Mesodermal cell (in vitro differentiated cells): ENCODE measurements around the gene LIN7C.

Experiments used
- H3K27ac ChIP-seq: 2 replicates; pipeline ENCODE4 v1.7.0; 2013; ENCODE audit warnings: mild to moderate bottlenecking, low read depth, low read length, moderate library complexity; ENCODE audit not compliant: severe bottlenecking
- H3K36me3 ChIP-seq: 2 replicates; pipeline ENCODE4 v1.7.1; 2013; ENCODE audit warnings: mild to moderate bottlenecking, low read length, moderate library complexity; ENCODE audit not compliant: control insufficient read depth, insufficient read depth
- H3K4me1 ChIP-seq: one replicate; pipeline ENCODE4 v1.7.1; 2013; ENCODE audit warnings: mild to moderate bottlenecking, low read length; ENCODE audit not compliant: insufficient read depth, control insufficient read depth, poor library complexity, severe bottlenecking
- H3K4me3 ChIP-seq: 2 replicates; pipeline ENCODE4 v1.7.0; 2013; ENCODE audit warnings: low read length, control low read depth, mild to moderate bottlenecking; ENCODE audit not compliant: insufficient read depth, poor library complexity, severe bottlenecking; ENCODE audit errors: extremely low read depth
- H3K9me3 ChIP-seq: 2 replicates; pipeline ENCODE4 v1.7.1; 2013; ENCODE audit warnings: mild to moderate bottlenecking, low read length, moderate library complexity; ENCODE audit not compliant: control insufficient read depth
- WGBS, 2 experiments: methylation state at CpG; one replicate each; pipeline ENCODE4 v1.1.5; 2013; ENCODE audit warnings: missing lambda C conversion rate in 2 of 2; ENCODE audit not compliant: insufficient coverage in 2 of 2; 5-methylcytosine and 5-hydroxymethylcytosine counted together

Gene LIN7C

DNA sequence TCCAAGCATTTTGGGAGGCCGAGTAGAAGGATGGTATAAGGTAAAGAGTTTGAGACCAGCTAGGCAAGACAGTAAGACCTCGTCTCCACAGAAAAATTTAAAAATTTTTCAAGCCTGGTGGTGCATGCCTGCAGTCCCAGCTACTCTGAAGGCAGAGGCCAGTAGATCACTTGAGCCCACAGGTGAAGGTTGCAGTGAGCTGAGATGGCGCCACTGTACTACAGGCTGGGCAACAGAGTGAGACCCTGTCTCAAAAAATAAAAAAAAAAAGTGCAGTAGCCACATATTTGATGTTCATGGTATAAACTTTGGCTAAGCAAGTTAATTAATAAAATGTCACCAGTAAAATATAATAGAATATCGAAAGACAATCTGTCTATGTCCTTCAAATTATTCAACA, 60.9 kb downstream of the LIN7C start:
- H3K4me1 ChIP-seq, result peaks cover 5% of the 10 kb centered on the region
- no peak overlapping the region for H3K27ac ChIP-seq
- peaks cover 18% of the 10 kb centered on the region for H3K36me3 ChIP-seq
- WGBS, 2 experiments, result 75 to 83% methylated on average over 3 of the region's 4 CpGs
- no peaks in the 10 kb centered on the region for H3K9me3 ChIP-seq
- no peak overlapping the region for H3K4me3 ChIP-seq

DNA sequence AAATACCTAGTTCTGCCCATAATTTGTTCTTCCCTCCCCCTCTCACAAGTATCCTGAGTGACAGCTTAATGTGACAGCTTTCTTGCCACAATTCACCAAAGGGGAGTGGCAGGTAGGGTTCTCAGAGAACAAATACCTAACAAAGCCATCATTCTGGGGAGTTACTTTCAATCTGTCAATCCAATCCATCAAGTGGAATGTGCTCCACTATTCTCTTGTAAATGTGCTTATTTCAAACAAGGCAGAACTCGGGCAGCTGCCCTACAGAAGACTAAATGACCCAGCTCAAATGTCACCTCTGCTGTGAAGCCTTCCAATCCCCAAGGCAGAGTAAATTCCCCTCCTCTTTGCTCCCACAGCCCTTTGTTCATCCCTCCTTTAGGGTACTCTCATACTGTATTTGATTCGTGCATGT, 61.8 kb downstream of the LIN7C start:
- H3K36me3 ChIP-seq, result peaks cover 18% of the 10 kb centered on the region
- H3K9me3 ChIP-seq, result no peaks in the 10 kb centered on the region
- 0 to 14% methylated on average over 1 of the region's 2 CpGs for WGBS, 2 experiments
- peaks cover 5% of the 10 kb centered on the region for H3K4me1 ChIP-seq
- no peak overlapping the region for H3K27ac ChIP-seq
- no peak overlapping the region for H3K4me3 ChIP-seq
